Nucleus accumbens (tissue), 56 donors: ENCODE measurements around the gene LAIR1.
A peak's percentile ranks its signal among the peaks of the same experiment; 100 is the strongest.
"Not testable (repeated sequence)": the region's sequence is repeated elsewhere in the genome, so short reads cannot be mapped to it uniquely, and the experiment has no call there.

ENCODE experiments used
- DNase-seq, 56 donors: peaks; one replicate each; lab custom pipeline; 2025; lab: John Stamatoyannopoulos, UW

The LAIR1 gene

GRCh38 chr19:54379187-54379678 lies 14.5 kb upstream of the LAIR1 start:
- DNase-seq: peak in 11 of 56 donors; percentile 3 to 48 (median 30)

GRCh38 chr19:54376610-54377285 lies 12.0 kb upstream of the LAIR1 start:
- no peak for DNase-seq

- DNase-seq: not testable (repeated sequence)
Measured at GRCh38 chr19:54375181-54375938, 10.6 kb upstream of the LAIR1 start.

GRCh38 chr19:54373781-54374631 lies 9.3 kb upstream of the LAIR1 start:
- peak in 1 of 56 donors; percentile 3 for DNase-seq

GRCh38 chr19:54371453-54371852 lies 6.7 kb upstream of the LAIR1 start:
- not testable (repeated sequence) for DNase-seq

GRCh38 chr19:54370434-54370796 lies 5.7 kb upstream of the LAIR1 start:
- DNase-seq: not testable (repeated sequence)

- DNase-seq: not testable (repeated sequence)
Measured at GRCh38 chr19:54369688-54370433, 5.1 kb upstream of the LAIR1 start.

GRCh38 chr19:54369082-54369687 lies 4.5 kb upstream of the LAIR1 start:
- DNase-seq: no peak

- no peak for DNase-seq
Measured at GRCh38 chr19:54366811-54367210, 2.1 kb upstream of the LAIR1 start.

GRCh38 chr19:54365798-54366197 lies 1.1 kb upstream of the LAIR1 start:
- not testable (repeated sequence) for DNase-seq

- not testable (repeated sequence) for DNase-seq
Measured at GRCh38 chr19:54361680-54362422, 2.9 kb downstream of the LAIR1 start.

- DNase-seq: not testable (repeated sequence)
Measured at GRCh38 chr19:54359149-54359820, 5.4 kb downstream of the LAIR1 start.

- DNase-seq: no peak
Measured at GRCh38 chr19:54357381-54357780, 7.3 kb downstream of the LAIR1 start.

GRCh38 chr19:54356444-54357056 lies 8.2 kb downstream of the LAIR1 start:
- DNase-seq: no peak

GRCh38 chr19:54355675-54356074 lies 9.1 kb downstream of the LAIR1 start:
- no peak for DNase-seq

GRCh38 chr19:54354761-54355160 lies 10.0 kb downstream of the LAIR1 start:
- DNase-seq: no peak

- DNase-seq: no peak
Measured at GRCh38 chr19:54352546-54352945, 12.2 kb downstream of the LAIR1 start.

GRCh38 chr19:54352041-54352440 lies 12.7 kb downstream of the LAIR1 start:
- no peak for DNase-seq
